BLaER1 (cell line): ENCODE data around the gene RAB17.

Experiments
- H3K27ac ChIP-seq: shearing (Covaris generic); formaldehyde crosslinking; 2 replicates; pipeline ENCODE4 v1.8.1; 2022
- H3K27me3 ChIP-seq: shearing (Covaris generic); formaldehyde crosslinking; 2 replicates; pipeline ENCODE4 v1.8.1; 2022
- H3K36me3 ChIP-seq: shearing (Covaris generic); formaldehyde crosslinking; 2 replicates; pipeline ENCODE4 v1.8.1; 2022
- H3K4me1 ChIP-seq: shearing (Covaris generic); formaldehyde crosslinking; 2 replicates; pipeline ENCODE4 v1.8.1; 2022
- H3K4me2 ChIP-seq: shearing (Covaris generic); formaldehyde crosslinking; 2 replicates; pipeline ENCODE4 v1.8.1; 2022
- H3K4me3 ChIP-seq: shearing (Covaris generic); formaldehyde crosslinking; 2 replicates; pipeline ENCODE4 v1.8.1; 2022
- H3K9ac ChIP-seq: shearing (Covaris generic); formaldehyde crosslinking; 2 replicates; pipeline ENCODE4 v1.8.1; 2022
- H3K9me3 ChIP-seq: shearing (Covaris generic); formaldehyde crosslinking; 2 replicates; pipeline ENCODE4 v1.8.1; 2022
- H4K20me1 ChIP-seq: shearing (Covaris generic); formaldehyde crosslinking; 2 replicates; pipeline ENCODE4 v1.8.1; 2022
- Cebpa-rat ChIP-seq: shearing (Covaris generic); IDR thresholded peaks from 2 replicates; pipeline ENCODE4 v1.8.1; 2022

Gene RAB17

GRCh38 chr2:237572021-237572741, 18.4 kb downstream of the RAB17 start:
- Histone ChIP-seq H3K4me1 (peaks cover 53% of the 10 kb centered on the region), H4K20me1 (peaks cover 34% of the 10 kb centered on the region; the same call in 1 of the 2 replicates), H3K9ac (0 out of 2 replicates have a peak overlapping the region, but pooled peaks have one; percentile 7), H3K27ac (no peak overlapping the region; the same call in 1 of the 2 replicates), H3K36me3 (peaks cover 37% of the 10 kb centered on the region), H3K9me3 (no peaks in the 10 kb centered on the region), H3K27me3 (no peaks in the 10 kb centered on the region), H3K4me2 (peak overlapping the region; percentile 20), H3K4me3 (no peak overlapping the region)
- TF ChIP-seq Cebpa-rat, result no peak

- no peaks in the 10 kb centered on the region for H3K9me3 ChIP-seq
- peaks cover 34% of the 10 kb centered on the region; the same call in 1 of the 2 replicates for H4K20me1 ChIP-seq
- peaks cover 30% of the 10 kb centered on the region for H3K36me3 ChIP-seq
- peaks cover 60% of the 10 kb centered on the region for H3K4me1 ChIP-seq
- peak overlapping the region; percentile 20 for H3K4me2 ChIP-seq
- no peak overlapping the region for H3K9ac ChIP-seq
- no peaks in the 10 kb centered on the region for H3K27me3 ChIP-seq
- no peak for TF ChIP-seq Cebpa-rat
- no peak overlapping the region for H3K4me3 ChIP-seq
- H3K27ac ChIP-seq, result no peak overlapping the region
Observed at GRCh38 chr2:237571551-237571950, 19.0 kb downstream of the RAB17 start.

- H3K4me2 ChIP-seq, result no peak overlapping the region
- H3K27ac ChIP-seq, result no peak overlapping the region
- no peaks in the 10 kb centered on the region for H3K27me3 ChIP-seq
- H4K20me1 ChIP-seq, result peaks cover 28% of the 10 kb centered on the region; the same call in 1 of the 2 replicates
- TF ChIP-seq Cebpa-rat, result no peak
- no peak overlapping the region for H3K4me3 ChIP-seq
- peaks cover 55% of the 10 kb centered on the region for H3K4me1 ChIP-seq
- no peak overlapping the region for H3K9ac ChIP-seq
- no peaks in the 10 kb centered on the region for H3K9me3 ChIP-seq
- H3K36me3 ChIP-seq, result peaks cover 23% of the 10 kb centered on the region
Observed at GRCh38 chr2:237570776-237571335, 19.7 kb downstream of the RAB17 start.

- H3K27me3 ChIP-seq, result no peaks in the 10 kb centered on the region
- no peaks in the 10 kb centered on the region for H3K9me3 ChIP-seq
- H3K4me2 ChIP-seq, result no peak overlapping the region
- no peak for TF ChIP-seq Cebpa-rat
- H3K4me3 ChIP-seq, result no peak overlapping the region
- H3K4me1 ChIP-seq, result peaks cover 45% of the 10 kb centered on the region
- peaks cover 18% of the 10 kb centered on the region; the same call in 1 of the 2 replicates for H4K20me1 ChIP-seq
- no peak overlapping the region for H3K9ac ChIP-seq
- H3K36me3 ChIP-seq, result peaks cover 14% of the 10 kb centered on the region
- no peak overlapping the region for H3K27ac ChIP-seq
Observed at GRCh38 chr2:237569896-237570295, 20.6 kb downstream of the RAB17 start.

GRCh38 chr2:237569041-237569440, 21.5 kb downstream of the RAB17 start:
- peaks cover 9% of the 10 kb centered on the region; the same call in 1 of the 2 replicates for H4K20me1 ChIP-seq
- H3K4me3 ChIP-seq, result no peak overlapping the region
- H3K27me3 ChIP-seq, result no peaks in the 10 kb centered on the region
- no peak overlapping the region for H3K9ac ChIP-seq
- TF ChIP-seq Cebpa-rat, result no peak
- H3K27ac ChIP-seq, result no peak overlapping the region
- H3K4me1 ChIP-seq, result peaks cover 37% of the 10 kb centered on the region
- H3K36me3 ChIP-seq, result 0 out of 2 replicates have a peak, but pooled peaks cover 7% of the 10 kb centered on the region
- H3K4me2 ChIP-seq, result no peak overlapping the region
- H3K9me3 ChIP-seq, result no peaks in the 10 kb centered on the region

GRCh38 chr2:237568121-237568660, 22.3 kb downstream of the RAB17 start:
- H3K27ac ChIP-seq, result no peak overlapping the region
- 0 out of 2 replicates have a peak, but pooled peaks cover under 1% of the 10 kb centered on the region for H4K20me1 ChIP-seq
- H3K4me1 ChIP-seq, result peaks cover 31% of the 10 kb centered on the region
- H3K4me2 ChIP-seq, result no peak overlapping the region
- no peaks in the 10 kb centered on the region for H3K27me3 ChIP-seq
- no peak overlapping the region for H3K4me3 ChIP-seq
- 0 out of 2 replicates have a peak, but pooled peaks cover 7% of the 10 kb centered on the region for H3K36me3 ChIP-seq
- TF ChIP-seq Cebpa-rat, result no peak
- no peak overlapping the region for H3K9ac ChIP-seq
- no peaks in the 10 kb centered on the region for H3K9me3 ChIP-seq

- TF ChIP-seq Cebpa-rat, result no peak
- Histone ChIP-seq H3K27ac (no peak overlapping the region; the same call in 1 of the 2 replicates), H3K9ac (no peak overlapping the region), H3K36me3 (0 out of 2 replicates have a peak, but pooled peaks cover under 1% of the 10 kb centered on the region), H3K27me3 (no peaks in the 10 kb centered on the region), H3K4me1 (peaks cover 26% of the 10 kb centered on the region), H3K4me2 (peak overlapping the region; percentile 39), H3K9me3 (no peaks in the 10 kb centered on the region), H4K20me1 (no peaks in the 10 kb centered on the region), H3K4me3 (no peak overlapping the region)
Observed at GRCh38 chr2:237567276-237568029, 23.1 kb downstream of the RAB17 start.

GRCh38 chr2:237566401-237567235, 23.9 kb downstream of the RAB17 start, which contains the start of gene PRLH:
Gene PRLH (plus strand): TSS chr2:237566574. CDS start chr2:237566574, 0 bp downstream.
- H3K4me2 ChIP-seq, result peak within 1 kb of the TSS; percentile 39
- H3K9me3 ChIP-seq, result no peaks in the 10 kb centered on the region
- H3K27ac ChIP-seq, result peak within 1 kb of the TSS; percentile 2; the same call in 1 of the 2 replicates
- H4K20me1 ChIP-seq, result no peaks in the 10 kb centered on the region
- TF ChIP-seq Cebpa-rat, result no peak
- no peak within 1 kb of the TSS for H3K9ac ChIP-seq
- no peaks in the 10 kb centered on the region for H3K27me3 ChIP-seq
- H3K4me1 ChIP-seq, result peaks cover 19% of the 10 kb centered on the region
- no peak within 1 kb of the TSS for H3K4me3 ChIP-seq
- H3K36me3 ChIP-seq, result no peaks in the 10 kb centered on the region

GRCh38 chr2:237565974-237566373, 24.6 kb downstream of the RAB17 start:
- no peak overlapping the region for H3K9ac ChIP-seq
- H4K20me1 ChIP-seq, result no peaks in the 10 kb centered on the region
- H3K4me2 ChIP-seq, result no peak overlapping the region
- no peaks in the 10 kb centered on the region for H3K9me3 ChIP-seq
- no peaks in the 10 kb centered on the region for H3K36me3 ChIP-seq
- no peak overlapping the region for H3K27ac ChIP-seq
- H3K4me1 ChIP-seq, result peaks cover 12% of the 10 kb centered on the region
- TF ChIP-seq Cebpa-rat, result no peak
- H3K27me3 ChIP-seq, result no peaks in the 10 kb centered on the region
- H3K4me3 ChIP-seq, result no peak overlapping the region
